RPMI7951 (cell line): ENCODE measurements around the gene SLC44A2. TPM values are rescaled to one million over a fixed set of nuclear protein-coding genes. Genes with fewer than 3 reads are reported as not detected.

Experiments
- DNase-seq: peaks from one replicate; pipeline ENCODE4 v3.0.0-alpha.2; 2012; ENCODE audit warnings: low read depth
- total RNA-seq: library from RNA; depleted of rRNA; stranded (reverse); fragments of >200 nt; shearing (Covaris generic); gene quantifications from 2 replicates; pipeline ENCODE4 v1.2.3, GENCODE V29; 2014; rRNA removed

Gene SLC44A2
- total RNA-seq = 16.5 and 21.1 TPM in 2 replicates

DNA sequence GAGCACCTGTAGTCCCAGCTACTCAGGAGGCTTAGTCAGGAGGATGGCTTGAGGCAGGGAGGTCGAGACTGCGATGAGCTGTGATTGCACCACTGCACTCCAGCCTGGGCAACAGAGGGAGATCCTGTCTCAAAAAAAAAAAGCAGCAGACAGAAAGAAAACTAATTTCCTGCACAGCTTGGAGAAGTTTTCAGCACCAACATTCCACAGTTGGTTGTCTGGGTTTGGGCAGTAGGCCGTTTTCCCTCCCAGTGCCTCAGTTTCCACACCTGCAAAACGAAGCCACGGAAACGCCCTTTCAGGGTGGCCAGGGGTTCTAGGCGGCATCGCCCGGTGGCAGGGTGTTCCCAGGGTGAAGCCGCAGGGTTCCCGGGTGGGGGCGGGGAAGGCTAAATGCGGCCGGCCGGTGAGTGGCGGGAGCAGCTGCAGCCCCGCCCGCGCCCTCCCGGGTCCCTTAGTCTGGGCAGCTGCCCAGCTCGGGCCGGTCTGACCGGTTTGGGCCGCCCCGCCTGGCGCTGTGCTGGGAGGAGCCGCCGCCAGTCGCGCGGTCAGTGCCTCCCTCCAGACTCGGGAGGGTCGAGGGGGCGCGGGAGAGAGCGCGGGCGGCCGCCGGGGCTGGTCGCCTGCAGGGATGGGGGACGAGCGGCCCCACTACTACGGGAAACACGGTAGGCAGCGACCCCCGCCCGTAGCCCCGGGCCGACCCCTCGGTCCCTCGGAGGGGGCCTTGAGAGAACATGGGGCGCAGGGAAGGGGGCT lies at the start of gene SLC44A2:
Gene SLC44A2, plus strand, starts transcription at position 551 of the 759 bp plus-strand sequence. Its CDS starts 81 bp downstream, at position 632.
- peak; percentile 60 for DNase-seq

- no peak for DNase-seq
These were observed 47.4 kb upstream of the SLC44A2 start for GRCh38 chr19:10577951-10578350.

DNA sequence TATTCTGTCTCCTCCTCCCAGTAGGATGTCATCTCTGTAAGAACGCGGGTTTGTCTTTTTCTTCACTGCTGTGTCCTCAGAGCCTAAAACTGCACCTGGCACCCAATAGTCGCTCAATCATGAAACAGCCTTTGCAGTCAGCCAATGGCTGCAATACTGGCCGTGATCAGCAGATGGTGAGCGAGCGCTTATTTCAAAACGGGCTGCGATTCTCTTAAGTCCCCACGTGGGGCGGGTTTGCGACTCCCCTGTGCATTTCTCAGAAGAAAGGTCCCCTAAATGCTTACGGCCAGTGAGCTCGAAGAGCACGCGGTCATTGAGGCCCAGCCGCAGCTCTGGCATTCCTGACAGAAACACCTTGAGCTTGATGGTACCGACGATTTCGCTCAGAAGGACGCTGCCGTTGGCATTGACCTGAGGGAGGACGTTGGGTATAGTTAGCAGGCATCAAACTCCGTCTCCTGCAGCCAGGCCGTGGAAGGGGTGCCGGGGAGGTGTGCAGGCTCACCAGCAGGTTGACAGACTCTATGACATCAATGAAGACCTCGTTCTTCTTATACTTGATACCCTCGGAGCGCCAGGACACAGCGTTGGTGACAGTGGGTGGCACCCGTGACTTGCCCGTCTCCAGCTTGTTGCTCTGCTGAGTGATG lies 44.2 kb upstream of the SLC44A2 start:
- peak; percentile 86 for DNase-seq

DNA sequence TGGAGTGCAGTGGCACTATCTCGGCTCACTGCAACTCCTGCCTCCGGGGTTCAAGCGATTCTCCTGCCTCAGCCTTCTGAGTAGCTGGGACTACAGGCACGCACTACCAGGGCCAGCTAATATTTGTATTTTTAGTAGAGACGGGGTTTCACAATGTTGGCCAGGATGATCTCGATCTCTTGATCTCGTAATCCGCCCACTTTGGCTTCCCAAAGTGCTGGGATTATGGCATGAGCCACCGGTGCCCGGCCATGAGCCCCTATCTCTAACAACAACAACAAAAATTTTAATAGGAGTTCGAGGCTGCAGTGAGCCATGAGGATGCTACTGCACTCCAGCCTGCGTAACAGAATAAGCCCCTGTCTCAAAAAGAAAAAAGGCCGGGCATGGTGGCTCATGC lies 43.3 kb upstream of the SLC44A2 start:
- DNase-seq = no peak

- DNase-seq = no peak
These were observed 42.1 kb upstream of the SLC44A2 start for GRCh38 chr19:10583036-10583776.

DNA sequence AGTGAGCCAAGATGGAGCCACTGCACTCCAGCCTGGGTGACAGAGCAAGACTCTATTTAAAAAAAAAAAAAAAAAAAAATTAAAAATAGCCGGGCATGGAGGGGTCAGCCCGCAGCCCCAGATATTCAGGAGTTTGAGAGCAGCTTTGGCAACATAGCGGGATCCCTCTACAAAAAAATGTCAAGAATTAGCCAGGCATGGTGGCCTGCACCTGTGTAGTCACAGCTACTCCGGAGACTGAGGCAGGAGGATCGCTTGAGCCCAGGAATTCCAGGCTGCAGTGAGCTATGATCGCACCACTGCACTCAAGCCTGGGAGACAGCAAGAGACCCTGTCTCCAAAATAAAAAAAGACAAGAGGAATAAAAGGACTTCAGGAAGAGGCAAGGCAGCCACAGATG lies 39.0 kb upstream of the SLC44A2 start:
- DNase-seq = no peak

DNA sequence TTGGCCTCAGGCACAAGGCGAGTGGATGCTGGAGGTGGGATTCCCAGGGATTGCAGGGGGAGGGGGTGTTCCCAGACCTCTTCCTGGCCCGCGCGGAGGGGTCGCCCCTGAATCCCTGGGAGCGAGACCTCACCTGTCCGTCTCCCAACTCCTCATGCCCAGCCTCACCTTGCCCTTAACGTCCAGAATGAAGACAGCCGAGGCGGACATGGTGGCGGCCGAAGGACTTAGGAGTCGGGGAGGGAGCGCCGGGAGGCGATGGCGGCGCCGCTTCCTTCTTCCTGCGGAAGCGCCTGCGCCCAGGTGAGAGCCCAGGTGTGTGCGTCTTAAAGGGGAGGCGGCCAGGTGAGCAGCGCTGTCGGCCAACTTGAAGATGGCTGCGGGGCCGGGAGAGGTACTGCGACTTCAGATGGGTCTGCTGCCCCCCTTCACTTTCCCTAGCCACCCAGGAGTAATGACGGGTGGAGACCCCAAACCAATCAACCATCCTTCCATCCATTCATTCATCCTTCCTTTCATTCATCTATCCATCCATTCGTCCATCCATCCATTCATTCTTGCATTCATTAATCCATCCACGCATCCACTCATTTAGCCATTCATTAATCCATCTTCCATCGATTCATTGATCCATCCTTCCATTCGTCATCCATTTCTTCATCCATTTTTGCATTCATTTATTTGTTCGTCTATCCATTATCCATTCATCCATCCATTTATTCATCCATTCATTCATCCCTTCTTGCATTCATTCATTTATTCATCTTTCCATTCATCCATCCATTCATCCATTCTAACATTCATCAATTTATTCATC lies 38.1 kb upstream of the SLC44A2 start, which contains the start of gene AP1M2:
Gene AP1M2, minus strand, starts transcription at position 291 of the 817 bp plus-strand sequence. Its CDS starts 81 bp downstream, at position 210.
- DNase-seq = no peak

DNA sequence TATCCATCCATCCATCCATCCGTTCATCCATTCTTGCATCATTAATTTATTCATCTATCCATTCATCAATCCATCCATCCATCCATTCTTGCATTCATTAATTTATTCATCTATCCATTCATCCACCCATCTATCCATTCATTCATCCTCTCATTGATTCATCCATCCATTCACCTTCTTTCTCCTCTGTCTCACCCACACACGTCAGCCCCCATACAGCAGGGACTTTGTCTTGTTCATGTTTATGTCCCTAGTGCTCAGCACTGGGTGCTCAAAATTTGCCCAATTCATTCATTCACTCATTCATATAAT lies 37.6 kb upstream of the SLC44A2 start:
- DNase-seq = no peak

DNA sequence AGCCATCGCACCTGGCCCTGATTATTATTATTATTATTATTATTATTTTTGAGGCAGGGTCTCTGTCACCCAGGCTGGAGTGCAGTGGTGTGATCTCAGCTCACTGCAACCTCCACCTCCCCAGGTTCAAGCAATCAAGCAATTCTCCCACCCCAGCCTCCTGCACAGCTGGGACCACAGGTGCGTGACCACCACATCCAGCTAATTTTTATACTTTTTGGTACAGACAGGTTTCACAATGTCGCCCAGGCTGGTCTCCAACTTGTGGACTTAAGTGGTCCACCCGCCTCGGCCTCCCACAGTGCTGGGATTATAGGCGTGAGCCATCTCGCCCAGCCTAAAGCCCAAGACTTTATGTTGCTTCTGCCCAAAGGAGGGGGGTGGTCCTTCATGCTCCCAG lies 32.2 kb upstream of the SLC44A2 start:
- DNase-seq = no peak

DNA sequence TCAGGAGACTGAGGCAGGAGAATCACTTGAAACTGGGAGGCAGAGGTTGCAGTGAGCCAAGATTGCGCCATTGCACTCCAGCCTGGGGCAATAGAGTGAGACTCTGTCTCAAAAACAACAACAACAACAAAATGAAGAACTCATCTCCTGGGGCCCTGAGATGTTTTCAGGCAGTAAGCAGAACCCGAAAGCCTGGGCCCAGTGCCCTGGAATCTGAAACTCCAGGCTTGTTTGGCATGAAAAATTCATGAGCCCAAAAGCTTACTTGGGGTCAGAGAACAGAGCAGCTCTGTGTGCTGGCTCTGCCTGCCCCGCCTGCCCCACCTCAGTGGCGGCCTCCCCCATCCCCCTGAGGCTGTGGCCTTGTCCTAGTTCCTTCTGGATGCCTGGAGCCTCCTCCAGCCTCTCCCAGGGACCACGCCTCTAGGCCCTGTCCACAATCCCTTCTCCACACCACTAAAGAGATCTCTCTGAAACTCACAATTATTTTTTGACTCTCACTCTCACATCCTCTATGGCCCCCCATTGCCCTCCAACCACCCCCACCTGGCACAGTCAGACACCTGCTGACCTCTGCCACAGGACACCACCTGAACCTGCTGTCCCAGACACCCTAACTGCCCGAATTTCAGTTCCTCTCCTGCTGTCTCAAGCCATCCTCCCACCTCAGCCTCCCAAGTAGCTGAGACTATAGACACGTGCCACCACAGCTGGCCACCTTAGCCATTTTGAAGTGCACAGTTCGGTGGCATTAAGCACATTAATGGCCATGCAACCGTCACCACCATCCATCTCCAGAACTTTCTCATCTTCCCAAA lies 31.3 kb upstream of the SLC44A2 start:
- no peak for DNase-seq

DNA sequence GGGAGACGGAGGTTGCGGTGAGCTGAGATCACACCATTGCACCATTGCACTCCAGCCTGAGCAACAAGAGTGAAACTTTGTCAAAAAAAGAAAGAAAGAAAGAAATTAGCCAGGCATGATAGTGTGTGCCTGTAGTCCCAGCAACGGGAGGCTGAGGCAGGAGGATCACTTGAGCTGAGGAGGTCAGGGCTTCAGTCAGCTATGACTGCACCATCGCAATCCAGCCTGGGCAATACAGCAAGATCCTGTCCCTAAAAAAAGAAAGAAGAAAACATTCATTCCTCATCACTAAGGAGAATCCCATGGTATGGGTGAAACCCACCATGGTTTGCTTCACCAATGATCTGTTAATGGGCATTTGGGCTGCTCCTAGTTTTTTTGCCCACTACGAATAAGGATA lies 25.2 kb upstream of the SLC44A2 start:
- DNase-seq = no peak

DNA sequence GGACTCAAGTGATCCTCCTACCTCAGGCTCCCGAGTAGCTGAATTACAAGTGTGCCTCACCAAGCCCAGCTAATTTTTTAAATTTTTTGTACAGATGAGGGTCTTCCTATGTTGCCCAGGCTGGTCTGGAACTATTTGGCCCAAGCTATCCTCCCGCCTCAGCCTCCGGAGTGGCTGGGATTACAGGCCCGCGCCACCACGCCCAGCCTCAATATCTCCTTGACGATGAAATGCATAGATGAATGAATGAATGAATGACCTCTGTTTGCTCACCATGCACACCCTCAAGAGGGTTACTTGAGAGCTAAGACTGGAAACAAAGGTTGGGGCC lies 23.4 kb upstream of the SLC44A2 start:
- DNase-seq = no peak

DNA sequence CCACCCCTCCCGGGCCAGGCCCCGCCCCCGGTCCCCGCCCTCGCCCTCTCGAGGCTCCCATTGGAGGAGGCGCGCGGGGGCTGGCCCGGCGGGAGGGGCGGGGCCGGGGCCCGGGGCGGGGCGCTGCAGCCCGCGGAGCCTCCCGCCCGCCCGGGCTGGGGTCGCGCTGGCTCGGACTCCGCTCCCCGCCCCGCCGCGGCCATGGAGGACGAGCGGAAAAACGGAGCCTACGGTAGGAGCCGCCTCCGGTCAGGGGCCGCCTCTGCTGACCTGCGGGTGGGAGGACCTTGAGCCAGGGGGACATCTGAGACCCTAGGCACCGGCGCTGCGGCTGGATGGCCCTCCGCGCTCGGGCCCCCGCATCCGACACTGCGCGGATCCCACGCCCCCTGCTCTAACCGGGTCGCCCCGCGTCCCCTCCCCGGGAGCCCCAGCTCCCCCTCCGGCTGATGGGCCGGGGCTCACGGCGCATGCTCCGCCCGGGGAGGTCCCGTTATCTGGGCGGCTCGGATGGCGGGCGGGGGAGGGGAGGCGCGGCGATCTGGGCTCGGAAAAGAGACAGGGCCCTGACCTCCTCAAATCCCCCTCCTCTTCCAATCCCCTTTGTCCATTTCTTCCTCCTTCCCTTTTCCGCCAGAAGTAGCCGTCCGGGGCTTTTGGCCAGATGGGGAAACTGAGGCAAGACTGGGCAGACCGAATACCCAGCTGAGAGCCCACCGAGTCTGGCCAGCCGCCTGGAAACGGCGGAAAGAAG lies 22.8 kb upstream of the SLC44A2 start:
- peak; percentile 70 for DNase-seq

DNA sequence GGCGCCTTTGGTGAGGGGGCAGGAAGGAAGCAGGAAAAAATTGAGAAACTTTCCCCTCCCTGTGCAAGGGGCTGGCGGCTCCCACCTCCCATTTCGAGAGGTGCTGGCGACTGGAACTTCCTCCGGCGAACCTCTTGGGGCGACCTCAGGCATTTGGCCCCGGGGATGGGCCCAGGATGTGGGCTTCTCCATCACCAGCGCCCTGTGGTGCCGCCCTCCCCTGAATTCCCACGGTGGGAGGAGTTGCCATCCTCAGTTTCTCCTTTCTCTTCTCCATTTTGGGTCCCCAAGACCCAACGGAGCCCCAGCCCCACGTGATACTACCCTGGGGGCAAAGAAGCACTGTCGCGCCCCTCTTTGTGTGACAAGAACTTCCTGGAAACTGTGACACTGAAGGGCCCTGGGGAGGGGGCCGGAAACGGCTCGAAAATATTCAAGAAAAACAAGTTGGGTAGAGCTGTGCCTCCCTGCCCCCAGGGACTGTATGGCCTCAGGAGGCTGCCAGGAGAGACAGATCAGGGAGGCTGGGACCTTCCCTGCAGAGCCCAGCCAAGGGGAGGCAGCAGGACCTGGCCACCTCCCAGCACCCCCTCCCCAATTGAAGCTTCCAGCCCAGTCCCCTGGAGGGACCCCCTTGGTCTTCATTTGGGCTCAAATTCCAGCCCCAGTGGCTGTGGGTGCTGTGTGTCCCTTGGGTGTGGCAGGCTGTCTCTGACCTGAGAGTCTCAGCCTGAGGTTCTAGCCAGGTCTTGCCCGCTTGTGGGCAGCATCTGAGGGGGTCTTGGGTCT lies 22.1 kb upstream of the SLC44A2 start:
- DNase-seq = no peak

DNA sequence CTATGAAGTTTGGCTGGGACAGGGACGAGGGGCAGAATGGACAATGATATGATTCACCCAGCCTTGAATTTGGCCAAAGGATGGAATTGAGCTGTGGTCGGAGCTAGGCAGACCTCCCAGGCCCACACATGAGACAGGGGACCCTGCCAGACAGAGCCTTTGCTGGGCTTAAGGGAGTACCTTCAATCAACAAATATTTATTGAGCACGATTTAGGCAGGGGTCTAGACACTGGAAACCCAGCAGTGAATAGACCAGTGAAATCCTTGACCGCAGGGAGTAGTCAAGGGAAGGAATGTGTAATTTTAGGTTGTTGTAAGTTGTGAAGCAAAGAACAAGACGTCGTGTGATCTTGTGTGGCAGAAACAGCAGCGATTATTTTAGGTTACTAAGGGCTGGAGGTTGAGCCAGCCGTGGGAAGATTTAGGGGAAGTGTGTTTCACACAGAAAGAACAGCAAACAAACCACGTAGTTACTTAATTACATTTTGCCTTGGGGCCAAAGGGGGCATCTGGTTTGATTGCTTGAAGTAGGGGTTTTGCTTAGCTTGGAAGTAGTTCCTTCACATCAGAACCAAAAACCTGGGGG lies 21.4 kb upstream of the SLC44A2 start:
- peak; percentile 34 for DNase-seq

- DNase-seq = no peak
These were observed 20.8 kb upstream of the SLC44A2 start for GRCh38 chr19:10604460-10604980.

GRCh38 chr19:10611907-10612306 lies 13.4 kb upstream of the SLC44A2 start:
- no peak for DNase-seq

- DNase-seq = no peak
These were observed 12.7 kb upstream of the SLC44A2 start for GRCh38 chr19:10612499-10613119.
